HL-60 (cell line): ENCODE measurements around the gene TNFRSF8.

Experiments
- GABPA ChIP-seq: IDR thresholded peaks from 2 replicates; pipeline ENCODE4 v1.6.1; 2012; ENCODE audit warnings: low read depth
- POLR2AphosphoS5 ChIP-seq: IDR thresholded peaks from 2 replicates; pipeline ENCODE4 v1.6.1; 2012; ENCODE audit warnings: low read depth
- SPI1 ChIP-seq: IDR thresholded peaks from 2 replicates; pipeline ENCODE4 v1.6.1; 2012; ENCODE audit warnings: low read depth, mild to moderate bottlenecking, borderline replicate concordance
- TF ChIP-seq, protein P1 (sequence below): IDR thresholded peaks from one replicate; pipeline ENCODE4 v1.5.1; 2011; ENCODE audit warnings: low read length, control low read depth, inconsistent platforms; ENCODE audit not compliant: insufficient read depth
- TF ChIP-seq, protein P2 (sequence below): IDR thresholded peaks from 2 replicates; pipeline ENCODE4 v1.6.1; 2012; ENCODE audit warnings: low read depth; ENCODE audit not compliant: insufficient replicate concordance

DNA sequence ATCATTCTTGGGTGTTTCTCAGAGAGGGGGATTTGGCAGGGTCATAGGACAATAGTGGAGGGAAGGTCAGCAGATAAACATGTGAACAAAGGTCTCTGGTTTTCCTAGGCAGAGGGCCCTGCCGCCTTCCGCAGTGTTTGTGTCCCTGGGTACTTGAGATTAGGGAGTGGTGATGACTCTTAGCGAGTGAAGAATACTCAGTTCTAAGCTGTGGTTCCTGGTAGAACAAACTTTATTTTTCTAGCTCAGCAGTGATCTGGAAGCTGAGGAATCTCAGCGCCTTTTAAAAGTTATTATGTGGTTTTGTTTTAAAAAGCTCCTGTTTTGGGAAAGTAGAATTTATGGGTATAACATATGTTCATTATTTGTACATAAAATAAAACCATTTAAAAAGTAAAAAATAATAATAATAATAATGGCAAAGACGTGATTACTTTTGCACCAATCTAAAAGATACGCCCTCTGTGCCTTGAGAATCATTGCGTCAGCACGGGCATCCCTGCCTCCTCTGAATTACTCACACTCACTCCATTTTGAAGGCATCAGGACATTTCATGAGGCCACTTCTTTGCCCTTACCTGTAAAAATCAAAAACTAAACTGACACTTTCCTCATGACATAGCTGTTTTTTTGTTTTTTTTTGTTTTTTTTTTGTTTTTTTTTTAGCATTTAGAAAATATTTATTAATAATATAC is 74.0 kb downstream of the TNFRSF8 start:
- TF ChIP-seq, protein P1, sequence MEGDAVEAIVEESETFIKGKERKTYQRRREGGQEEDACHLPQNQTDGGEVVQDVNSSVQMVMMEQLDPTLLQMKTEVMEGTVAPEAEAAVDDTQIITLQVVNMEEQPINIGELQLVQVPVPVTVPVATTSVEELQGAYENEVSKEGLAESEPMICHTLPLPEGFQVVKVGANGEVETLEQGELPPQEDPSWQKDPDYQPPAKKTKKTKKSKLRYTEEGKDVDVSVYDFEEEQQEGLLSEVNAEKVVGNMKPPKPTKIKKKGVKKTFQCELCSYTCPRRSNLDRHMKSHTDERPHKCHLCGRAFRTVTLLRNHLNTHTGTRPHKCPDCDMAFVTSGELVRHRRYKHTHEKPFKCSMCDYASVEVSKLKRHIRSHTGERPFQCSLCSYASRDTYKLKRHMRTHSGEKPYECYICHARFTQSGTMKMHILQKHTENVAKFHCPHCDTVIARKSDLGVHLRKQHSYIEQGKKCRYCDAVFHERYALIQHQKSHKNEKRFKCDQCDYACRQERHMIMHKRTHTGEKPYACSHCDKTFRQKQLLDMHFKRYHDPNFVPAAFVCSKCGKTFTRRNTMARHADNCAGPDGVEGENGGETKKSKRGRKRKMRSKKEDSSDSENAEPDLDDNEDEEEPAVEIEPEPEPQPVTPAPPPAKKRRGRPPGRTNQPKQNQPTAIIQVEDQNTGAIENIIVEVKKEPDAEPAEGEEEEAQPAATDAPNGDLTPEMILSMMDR: no peak
- TF ChIP-seq, protein P2, sequence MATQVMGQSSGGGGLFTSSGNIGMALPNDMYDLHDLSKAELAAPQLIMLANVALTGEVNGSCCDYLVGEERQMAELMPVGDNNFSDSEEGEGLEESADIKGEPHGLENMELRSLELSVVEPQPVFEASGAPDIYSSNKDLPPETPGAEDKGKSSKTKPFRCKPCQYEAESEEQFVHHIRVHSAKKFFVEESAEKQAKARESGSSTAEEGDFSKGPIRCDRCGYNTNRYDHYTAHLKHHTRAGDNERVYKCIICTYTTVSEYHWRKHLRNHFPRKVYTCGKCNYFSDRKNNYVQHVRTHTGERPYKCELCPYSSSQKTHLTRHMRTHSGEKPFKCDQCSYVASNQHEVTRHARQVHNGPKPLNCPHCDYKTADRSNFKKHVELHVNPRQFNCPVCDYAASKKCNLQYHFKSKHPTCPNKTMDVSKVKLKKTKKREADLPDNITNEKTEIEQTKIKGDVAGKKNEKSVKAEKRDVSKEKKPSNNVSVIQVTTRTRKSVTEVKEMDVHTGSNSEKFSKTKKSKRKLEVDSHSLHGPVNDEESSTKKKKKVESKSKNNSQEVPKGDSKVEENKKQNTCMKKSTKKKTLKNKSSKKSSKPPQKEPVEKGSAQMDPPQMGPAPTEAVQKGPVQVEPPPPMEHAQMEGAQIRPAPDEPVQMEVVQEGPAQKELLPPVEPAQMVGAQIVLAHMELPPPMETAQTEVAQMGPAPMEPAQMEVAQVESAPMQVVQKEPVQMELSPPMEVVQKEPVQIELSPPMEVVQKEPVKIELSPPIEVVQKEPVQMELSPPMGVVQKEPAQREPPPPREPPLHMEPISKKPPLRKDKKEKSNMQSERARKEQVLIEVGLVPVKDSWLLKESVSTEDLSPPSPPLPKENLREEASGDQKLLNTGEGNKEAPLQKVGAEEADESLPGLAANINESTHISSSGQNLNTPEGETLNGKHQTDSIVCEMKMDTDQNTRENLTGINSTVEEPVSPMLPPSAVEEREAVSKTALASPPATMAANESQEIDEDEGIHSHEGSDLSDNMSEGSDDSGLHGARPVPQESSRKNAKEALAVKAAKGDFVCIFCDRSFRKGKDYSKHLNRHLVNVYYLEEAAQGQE: no peak
- TF ChIP-seq GABPA (no peak), POLR2AphosphoS5 (no peak), SPI1 (no peak)
